ENCODE results near the gene LLPH. TPM values are rescaled to one million over a fixed set of nuclear protein-coding genes. Genes with fewer than 3 reads are reported as not detected.
A peak's percentile ranks its signal among the peaks of the same experiment; 100 is the strongest.

Gene LLPH
- total and polyA plus RNA-seq, 2 of the 13 experiments (the other 11 are each of a cell fraction or from before 2014, with no cell fraction given), result 4.2 to 25.6 TPM

GRCh38 chr12:66169221-66170170 lies 38.9 kb upstream of the LLPH start, which contains the start of gene TMBIM4 (continued):
- TF ChIP-seq ZBTB3 (CRISPR knock-in tag; IDR thresholded peaks at IDR 0.05; ENCODE audit: borderline replicate concordance, low read depth), result no peak
- TF ChIP-seq CSRNP2 (CRISPR knock-in tag; conservative IDR thresholded peaks at IDR 0.05; ENCODE audit: low read depth), result no peak
- TF ChIP-seq MED13 (CRISPR knock-in tag; IDR thresholded peaks at IDR 0.05), result no peak
- TF ChIP-seq ZNF580 (CRISPR knock-in tag; IDR thresholded peaks at IDR 0.05; ENCODE audit: borderline replicate concordance, low read depth), result 0 out of 2 replicates have a peak, but pooled peaks have one; percentile 34
- 0 out of 2 replicates have a peak, but pooled peaks have one; percentile 45 for TF ChIP-seq ZBTB10 (CRISPR knock-in tag; IDR thresholded peaks at IDR 0.05; ENCODE audit: borderline replicate concordance)
- TF ChIP-seq PITX1 (CRISPR knock-in tag; IDR thresholded peaks at IDR 0.05), result peak; percentile 10
- peak; percentile 87 for TF ChIP-seq ZNF619 (CRISPR knock-in tag; IDR thresholded peaks at IDR 0.05)
- peak; percentile 47; the same call in 1 of the 2 replicates for TF ChIP-seq HMGXB3 (CRISPR knock-in tag; IDR thresholded peaks at IDR 0.05; ENCODE audit: borderline replicate concordance)
- no peak for TF ChIP-seq ZKSCAN5 (CRISPR knock-in tag; IDR thresholded peaks at IDR 0.05)
- TF ChIP-seq ZBTB7A (CRISPR knock-in tag; IDR thresholded peaks at IDR 0.05), result no peak
- TF ChIP-seq MTF1 (CRISPR knock-in tag; IDR thresholded peaks at IDR 0.05), result no peak; the same call in 1 of the 2 replicates
- peak; percentile 25; the same call in 1 of the 2 replicates for TF ChIP-seq ZIK1 (CRISPR knock-in tag; IDR thresholded peaks at IDR 0.05; ENCODE audit: borderline replicate concordance, low read depth)
- TF ChIP-seq ZNF710 (CRISPR knock-in tag; IDR thresholded peaks at IDR 0.05; ENCODE audit: borderline replicate concordance), result peak; percentile 87
- TF ChIP-seq ZNF775 (CRISPR knock-in tag; IDR thresholded peaks at IDR 0.05; ENCODE audit: borderline replicate concordance), result peak; percentile 91; the same call in 1 of the 2 replicates
